SK-N-MC (cell line): ENCODE data around the gene SMARCB1.

Experiments
- DNase-seq: peaks from one replicate; pipeline ENCODE4 v3.0.0-alpha.2; 2011; ENCODE audit warnings: low read depth, low spot score
- H3K27ac ChIP-seq: fragments of 200-600 bp; sonication (generic); 2 replicates; pipeline ENCODE4 v1.5.1; 2016; ENCODE audit warnings: mixed run types
- H3K36me3 ChIP-seq: fragments of 200-600 bp; sonication (generic); 2 replicates; pipeline ENCODE4 v1.6.1; 2017; ENCODE audit warnings: antibody characterized with exemption, low read length, mixed read lengths; ENCODE audit not compliant: insufficient read depth
- H3K4me3 ChIP-seq: fragments of 200-600 bp; sonication (generic); 2 replicates; pipeline ENCODE4 v1.5.1; 2016
- H3K9ac ChIP-seq: fragments of 200-600 bp; sonication (generic); 2 replicates; pipeline ENCODE4 v1.8.0; 2017; ENCODE audit warnings: mixed run types, mixed read lengths; ENCODE audit not compliant: insufficient read length
- H3K9me3 ChIP-seq: fragments of 200-600 bp; sonication (generic); 2 replicates; pipeline ENCODE4 v1.6.1; 2017; ENCODE audit warnings: low read depth, mild to moderate bottlenecking, antibody characterized with exemption, low read length, moderate library complexity, mixed read lengths
- EZH2 ChIP-seq: fragments of 200-600 bp; sonication (generic); IDR thresholded peaks from one replicate; pipeline ENCODE4 v1.6.1; 2017; ENCODE audit warnings: antibody characterized with exemption
- FOXP2 ChIP-seq: optimal IDR thresholded peaks from 2 replicates; pipeline ENCODE3; 2011; ENCODE audit warnings: mild to moderate bottlenecking, moderate library complexity; ENCODE audit not compliant: insufficient read depth; ENCODE audit errors: extremely low read length, control extremely low read depth
- POLR2AphosphoS5 ChIP-seq: IDR thresholded peaks from 2 replicates; pipeline ENCODE4 v1.6.1; 2012; ENCODE audit warnings: mild to moderate bottlenecking, low read depth, low read length, borderline replicate concordance

SMARCB1 gene

GRCh38 chr22:23882370-23882769, 95.6 kb downstream of the SMARCB1 start:
- Histone ChIP-seq H3K27ac (no peak overlapping the region), H3K9me3 (no peaks in the 10 kb centered on the region), H3K9ac (no peak overlapping the region), H3K4me3 (no peak overlapping the region), H3K36me3 (no peaks in the 10 kb centered on the region)
- no peak for DNase-seq
- TF ChIP-seq POLR2AphosphoS5 = no peak
- no peak for TF ChIP-seq FOXP2
- TF ChIP-seq EZH2 = no peak

GRCh38 chr22:23883658-23884057, 96.9 kb downstream of the SMARCB1 start:
- H3K9ac ChIP-seq = no peak overlapping the region
- no peak for TF ChIP-seq EZH2
- TF ChIP-seq FOXP2 = no peak
- TF ChIP-seq POLR2AphosphoS5 = no peak
- H3K36me3 ChIP-seq = no peaks in the 10 kb centered on the region
- no peak overlapping the region for H3K4me3 ChIP-seq
- no peak overlapping the region for H3K27ac ChIP-seq
- H3K9me3 ChIP-seq = no peaks in the 10 kb centered on the region
- no peak for DNase-seq

- DNase-seq = no peak
- H3K4me3 ChIP-seq = no peak overlapping the region
- H3K9ac ChIP-seq = no peak overlapping the region
- H3K9me3 ChIP-seq = no peaks in the 10 kb centered on the region
- no peaks in the 10 kb centered on the region for H3K36me3 ChIP-seq
- no peak for TF ChIP-seq POLR2AphosphoS5
- TF ChIP-seq FOXP2 = no peak
- no peak for TF ChIP-seq EZH2
- no peak overlapping the region for H3K27ac ChIP-seq
These were observed 97.4 kb downstream of the SMARCB1 start for GRCh38 chr22:23884140-23884539.
